HG03442 (cell line): ENCODE measurements around the gene TMEM126A.
"Not testable (repeated sequence)": the region's sequence is repeated elsewhere in the genome, so short reads cannot be mapped to it uniquely, and the experiment has no call there.

ENCODE experiments used
- ATAC-seq: cut with Tn5 transposase; IDR thresholded peaks from one replicate; pipeline ENCODE4 v1.9.1; 2021; ENCODE audit warnings: mild to moderate bottlenecking, moderate library complexity; ENCODE audit not compliant: unreplicated experiment

Gene TMEM126A

DNA sequence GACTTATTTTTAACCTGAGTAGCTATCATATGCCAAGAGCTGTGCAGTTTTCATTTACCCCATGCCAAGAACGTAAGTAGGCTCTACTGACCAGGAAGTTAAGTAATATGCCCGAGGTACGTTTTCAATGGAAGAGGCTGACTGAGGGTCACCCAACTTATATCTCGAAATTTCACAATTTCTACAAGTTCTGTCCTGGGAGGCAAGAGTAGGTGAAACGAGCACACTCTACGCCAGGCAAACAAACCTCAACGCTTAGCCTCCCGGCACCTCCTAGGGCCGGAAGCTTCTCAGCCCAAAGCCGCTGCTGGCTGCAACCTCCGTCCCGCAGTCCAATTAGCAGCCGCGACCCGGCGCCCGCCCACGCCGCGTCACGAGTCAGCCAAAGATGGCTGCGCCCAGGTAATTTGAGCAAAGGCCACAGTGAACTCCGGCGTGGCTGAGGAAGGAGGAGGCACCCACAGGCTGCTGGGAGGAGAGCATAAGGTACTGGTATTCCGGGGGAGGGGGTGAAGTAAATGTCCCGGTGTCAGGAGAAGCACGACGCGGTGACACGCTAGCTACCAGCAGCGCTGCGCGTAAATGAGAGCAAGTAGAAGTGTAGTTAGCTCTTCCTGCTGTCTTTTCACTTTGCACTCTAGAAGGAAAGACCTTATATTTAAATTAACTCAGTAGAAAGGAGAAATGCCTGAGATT is at the start of gene TMEM126A:
Gene TMEM126A, plus strand, starts transcription at position 364 of the 696 bp plus-strand sequence. CDS start 2,289 bp downstream, outside the sequence.
- peak; percentile 99 for ATAC-seq

DNA sequence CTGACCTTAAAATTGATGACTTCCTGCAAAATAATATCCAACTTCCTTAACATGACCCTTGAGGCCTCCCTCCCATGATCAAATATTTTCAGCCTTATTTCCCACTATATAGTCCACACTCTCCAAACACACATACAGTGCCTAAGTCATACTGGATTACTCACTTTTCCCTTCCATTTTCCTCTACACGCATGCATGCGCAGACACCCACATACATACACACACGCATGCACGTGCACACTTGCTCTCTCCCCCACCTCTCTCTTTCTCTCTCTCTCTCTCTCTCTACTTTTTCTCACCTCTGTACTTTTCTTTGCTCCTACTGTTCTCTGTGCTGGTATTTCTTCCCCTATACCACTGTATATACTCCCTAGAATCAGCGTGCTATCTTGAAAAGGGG is 48.7 kb upstream of the TMEM126A start:
- no peak for ATAC-seq

GRCh38 chr11:85602526-85603213 is 45.1 kb upstream of the TMEM126A start:
- no peak for ATAC-seq

GRCh38 chr11:85603220-85603619 is 44.5 kb upstream of the TMEM126A start:
- no peak for ATAC-seq

DNA sequence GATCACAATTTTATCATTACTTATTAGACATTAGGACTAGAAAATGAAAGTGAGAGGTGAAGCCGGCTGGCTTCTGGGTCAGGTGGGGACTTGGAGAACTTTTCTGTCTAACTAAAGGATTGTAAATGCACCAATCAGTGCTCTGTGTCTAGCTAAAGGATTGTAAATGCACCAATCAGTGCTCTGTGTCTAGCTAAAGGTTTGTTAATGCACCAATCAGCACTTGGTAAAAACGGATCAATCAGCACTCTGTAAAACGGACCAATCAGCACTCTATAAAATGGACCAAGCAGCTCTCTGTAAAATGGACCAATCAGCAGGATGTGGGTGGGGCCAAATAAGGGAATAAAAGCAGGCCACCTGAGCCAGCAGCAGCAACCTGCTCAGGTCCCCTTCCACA is 41.5 kb upstream of the TMEM126A start:
- ATAC-seq = not testable (repeated sequence)

- ATAC-seq = not testable (repeated sequence)
Observed at GRCh38 chr11:85608621-85609020, 39.1 kb upstream of the TMEM126A start.

GRCh38 chr11:85609286-85609685 is 38.5 kb upstream of the TMEM126A start:
- not testable (repeated sequence) for ATAC-seq

- ATAC-seq = not testable (repeated sequence)
Observed at GRCh38 chr11:85611643-85612042, 36.1 kb upstream of the TMEM126A start.

DNA sequence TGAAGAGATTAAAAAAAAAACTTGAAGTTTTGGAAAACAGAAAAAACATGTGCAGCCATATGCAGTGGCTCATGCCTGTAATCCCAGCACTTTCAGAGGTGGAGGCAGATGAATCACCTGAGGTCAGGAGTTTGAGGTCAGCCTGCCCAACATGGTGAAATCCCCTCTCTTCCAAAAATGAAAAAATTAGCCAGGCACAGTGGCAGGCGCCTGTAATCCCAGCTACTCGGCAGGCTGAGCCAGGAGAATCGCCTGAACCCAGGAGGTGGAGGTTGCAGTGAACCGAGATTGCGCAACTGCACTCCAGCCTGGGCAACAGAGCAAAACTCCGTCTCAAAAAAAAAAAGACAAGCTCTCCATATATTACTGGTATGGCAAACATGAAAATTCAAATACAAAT is 28.3 kb upstream of the TMEM126A start:
- no peak for ATAC-seq

GRCh38 chr11:85620256-85620655 is 27.5 kb upstream of the TMEM126A start:
- ATAC-seq = no peak

DNA sequence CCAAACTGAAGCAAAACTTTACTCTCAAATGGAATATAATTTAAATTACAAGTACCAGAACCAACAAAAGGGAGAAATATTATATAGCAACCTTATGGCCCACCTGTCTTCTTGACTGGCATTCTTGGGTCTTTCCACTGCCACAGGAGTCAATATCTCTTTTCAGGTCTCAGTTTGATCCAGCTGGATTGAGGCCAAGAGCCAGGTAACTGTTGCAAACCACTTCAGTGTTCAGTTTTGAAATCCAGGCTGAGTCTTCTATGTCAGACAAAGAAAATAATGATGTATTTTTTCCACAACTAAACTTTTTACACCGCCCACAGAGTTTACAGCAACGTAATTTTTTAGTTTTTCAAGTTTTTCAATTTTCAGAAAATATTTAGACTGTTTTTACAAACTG is 21.3 kb upstream of the TMEM126A start:
- no peak for ATAC-seq

DNA sequence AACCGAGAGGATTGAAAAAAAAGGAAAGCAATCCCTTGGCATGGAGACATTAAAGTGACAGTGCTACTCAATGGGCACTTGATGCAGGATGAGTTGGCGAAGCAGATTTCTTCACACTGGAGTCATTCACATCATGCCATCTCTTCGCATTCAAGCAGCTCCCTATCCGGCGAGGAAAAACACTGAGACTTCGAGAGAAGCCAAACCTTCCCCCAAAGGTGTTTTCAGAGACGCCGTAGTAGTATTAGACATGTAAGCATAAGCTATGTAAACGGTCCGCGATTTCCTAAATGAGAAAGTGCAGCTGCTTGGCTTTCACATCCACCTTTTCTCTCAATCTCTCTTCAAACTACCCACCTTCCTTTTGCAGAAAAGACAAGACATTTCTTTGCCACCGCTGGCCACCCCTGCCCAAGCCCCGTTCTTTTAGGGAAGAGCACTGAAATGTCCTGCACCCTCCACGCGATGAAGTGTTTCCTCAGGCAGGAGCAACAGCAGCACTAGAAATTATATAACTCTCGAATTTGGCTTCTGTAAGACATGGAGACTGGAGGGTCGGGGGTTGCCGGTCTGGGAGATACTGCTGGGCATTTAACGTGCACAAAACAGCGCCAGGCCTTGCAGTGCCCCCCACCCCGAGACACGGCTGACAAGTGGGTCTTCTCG is 20.3 kb upstream of the TMEM126A start, which contains the start of gene DLG2:
Gene DLG2, minus strand, starts transcription at position 13 of the 666 bp plus-strand sequence.
- ATAC-seq = no peak

GRCh38 chr11:85627998-85628770 is 19.6 kb upstream of the TMEM126A start, which contains the start of gene TMEM126B:
Gene TMEM126B (plus strand): TSS chr11:85628593. CDS start chr11:85628608, 15 bp downstream.
- ATAC-seq = peak; percentile 98

DNA sequence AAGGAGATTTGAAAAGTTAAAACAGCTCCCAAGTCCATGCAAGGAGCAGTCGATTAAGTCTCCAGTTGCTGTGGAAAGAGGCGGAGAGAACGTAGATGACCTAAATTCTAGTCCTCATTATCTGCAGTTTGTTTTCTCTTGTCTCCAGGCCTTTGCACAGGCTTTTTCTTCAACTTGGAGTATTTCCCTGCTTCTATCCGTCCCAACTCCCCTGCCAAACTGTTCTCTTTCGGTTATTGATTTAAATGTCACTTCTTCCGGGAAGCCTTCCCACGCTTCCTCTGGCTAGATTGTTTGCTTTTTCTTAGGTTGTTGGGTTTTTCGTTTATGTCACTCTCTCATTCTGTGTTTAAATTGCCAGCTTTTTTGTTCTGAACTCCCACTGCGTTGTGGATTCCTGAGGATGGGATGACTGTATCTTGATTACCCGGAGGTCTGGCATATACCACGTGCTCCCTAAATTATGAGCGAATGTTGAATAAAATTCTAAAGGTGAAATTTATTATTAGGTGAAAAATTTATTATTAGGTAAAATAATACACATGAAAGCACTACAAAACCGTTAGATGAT is 18.9 kb upstream of the TMEM126A start:
- peak; percentile 4 for ATAC-seq

GRCh38 chr11:85634747-85635146 is 13.0 kb upstream of the TMEM126A start:
- ATAC-seq = no peak

- no peak for ATAC-seq
Observed at GRCh38 chr11:85643191-85643614, 4.6 kb upstream of the TMEM126A start.

DNA sequence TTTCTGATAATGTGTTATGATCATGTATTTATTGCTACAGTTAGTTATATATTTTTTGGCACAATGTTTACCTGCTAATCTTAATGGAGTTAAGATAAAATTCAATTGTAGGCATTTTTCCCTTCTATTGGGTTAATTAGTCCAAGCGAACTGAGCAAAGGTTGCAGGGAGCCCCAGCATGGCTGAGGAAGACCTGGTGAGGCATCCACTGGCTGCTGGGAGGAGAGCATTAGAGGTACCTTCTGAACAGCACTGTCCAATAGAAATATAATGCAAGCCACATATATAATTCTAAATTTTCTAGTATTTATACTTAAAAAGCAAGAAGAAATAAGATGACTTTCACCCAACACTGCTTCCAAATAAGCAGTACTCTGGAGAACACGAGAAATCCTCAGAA is 689 bp upstream of the TMEM126A start:
- peak; percentile 6 for ATAC-seq

DNA sequence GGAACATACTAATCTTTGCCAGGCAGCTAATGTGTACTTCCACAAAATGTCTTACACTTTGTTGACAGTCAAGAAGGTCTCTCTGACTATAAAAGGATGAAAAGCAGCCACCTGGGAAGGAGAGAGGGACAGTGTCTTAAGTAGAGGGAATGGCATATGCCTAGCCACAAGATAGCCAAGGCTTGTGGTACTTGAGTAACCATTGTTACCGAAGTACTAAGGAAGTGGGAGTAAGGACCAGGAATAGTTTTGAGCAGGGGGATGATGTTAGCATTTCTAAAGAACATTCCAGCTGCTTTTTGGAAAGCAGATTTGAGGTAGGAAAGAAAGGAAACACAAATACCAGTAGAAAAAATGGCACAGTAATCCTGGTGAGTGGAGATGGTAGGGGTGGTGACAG is 3.4 kb downstream of the TMEM126A start:
- no peak for ATAC-seq

- no peak for ATAC-seq
Observed at GRCh38 chr11:85652786-85653447, 5.2 kb downstream of the TMEM126A start.

DNA sequence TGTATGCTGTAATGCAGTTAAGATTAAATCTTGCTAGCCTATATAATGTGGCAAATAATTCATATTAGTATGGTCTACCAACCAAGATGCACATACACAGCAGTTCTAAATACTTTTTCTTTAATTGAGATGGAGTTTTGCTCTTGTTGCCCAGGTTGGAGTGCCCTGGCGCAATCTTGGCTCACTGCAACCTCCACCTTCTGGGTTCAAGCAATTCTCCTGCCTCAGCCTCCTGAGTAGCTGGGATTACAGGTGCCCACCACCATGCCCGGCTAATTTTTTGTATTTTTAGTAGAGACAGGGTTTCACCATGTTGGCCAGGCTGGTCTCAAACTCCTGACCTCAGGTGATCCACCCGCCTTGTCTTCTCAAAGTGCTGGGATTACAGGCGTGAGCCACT is 6.6 kb downstream of the TMEM126A start:
- not testable (repeated sequence) for ATAC-seq
